ENCODE results near the gene RYR1. TPM values are rescaled to one million over a fixed set of nuclear protein-coding genes. Genes with fewer than 3 reads are reported as not detected.
"Not testable (repeated sequence)": the region's sequence is repeated elsewhere in the genome, so short reads cannot be mapped to it uniquely, and the experiment has no call there.

The RYR1 gene
- total RNA-seq, 1 donor from 2014 or later: 21.1 TPM

- no peak for DNase-seq
Observed at GRCh38 chr19:38400361-38400760, 33.1 kb upstream of the RYR1 start.

DNA sequence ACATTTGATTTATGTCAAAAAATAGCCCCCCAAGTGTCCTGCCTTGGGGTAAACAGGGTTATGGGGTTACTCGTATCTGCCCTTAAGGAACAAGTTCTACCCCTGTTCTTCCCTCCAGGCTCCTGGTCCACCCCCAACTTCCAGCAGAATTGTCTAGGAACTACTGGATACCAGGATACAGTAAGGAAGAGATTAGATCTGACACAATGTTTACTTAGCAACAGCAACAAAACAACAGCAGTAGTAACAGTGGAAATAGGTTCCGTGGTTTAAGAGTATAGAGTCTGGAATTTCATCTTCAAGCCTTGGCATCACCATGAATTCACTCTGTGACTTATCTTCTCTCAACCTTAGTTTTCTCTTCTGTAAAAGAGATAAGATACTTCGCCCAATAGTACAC, 32.3 kb upstream of the RYR1 start:
- no peak for DNase-seq

DNA sequence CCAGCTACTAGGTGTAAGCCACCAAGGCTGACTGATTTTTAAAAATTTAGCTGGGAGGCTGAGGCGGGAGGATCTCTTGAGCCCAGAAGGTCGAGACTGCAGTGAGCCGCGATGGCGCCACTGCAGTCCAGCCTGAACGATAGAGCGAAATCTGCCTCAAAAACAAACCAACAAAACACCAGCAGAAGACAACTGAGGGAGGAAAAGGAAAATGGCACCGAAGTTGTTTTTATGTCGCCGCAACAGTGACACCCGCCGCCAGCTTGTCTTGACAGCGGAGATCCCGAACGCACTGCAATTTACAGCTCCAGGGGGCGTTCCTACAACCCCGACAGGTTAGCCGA, 30.9 kb upstream of the RYR1 start:
- no peak for DNase-seq

- peak; percentile 97 for DNase-seq
Observed at GRCh38 chr19:38402967-38403674, 30.4 kb upstream of the RYR1 start, which contains the start of gene FAM98C. Gene FAM98C, plus strand, starts transcription at chr19:38403093. Its CDS starts 61 bp downstream, at chr19:38403154.

DNA sequence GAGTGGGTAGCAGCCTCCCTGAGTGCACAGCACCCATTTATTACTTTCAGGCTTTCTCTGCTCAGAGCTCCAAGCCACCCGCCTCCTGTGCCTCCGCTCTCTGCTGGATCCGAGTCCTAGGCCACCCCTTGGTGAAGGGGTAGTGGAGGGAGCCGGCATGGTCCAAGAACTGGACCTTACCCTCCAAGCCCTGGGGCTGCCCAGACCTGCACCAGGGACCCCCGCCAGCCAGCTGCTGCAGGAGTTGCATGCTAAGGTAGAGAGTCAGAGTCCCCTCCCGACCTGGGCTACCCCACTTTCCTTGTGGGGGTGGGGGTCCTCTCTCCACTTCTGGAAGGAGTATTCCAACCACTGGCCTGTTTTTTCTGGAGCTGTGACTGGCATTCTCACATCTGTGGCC, 28.6 kb upstream of the RYR1 start:
- DNase-seq: no peak

DNA sequence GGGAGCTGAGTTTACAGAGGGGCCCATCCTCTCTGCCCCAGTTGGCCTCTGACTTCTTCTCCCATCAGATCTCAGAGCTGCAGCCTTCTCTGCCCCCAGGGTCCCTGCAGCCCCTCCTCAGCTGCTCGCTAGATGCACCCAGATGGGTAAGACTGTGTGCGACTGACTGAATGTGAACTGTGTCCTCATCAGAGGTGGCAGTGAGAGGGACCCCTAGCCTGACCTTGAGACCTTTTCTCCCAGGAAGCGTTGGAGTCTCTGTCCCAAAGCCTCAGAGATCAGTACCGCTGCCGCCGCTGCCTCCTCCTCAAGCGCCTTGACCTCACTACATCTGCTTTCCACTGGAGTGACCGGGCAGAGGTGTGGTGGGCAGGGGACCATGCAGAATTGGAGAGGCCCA, 28.2 kb upstream of the RYR1 start:
- no peak for DNase-seq

GRCh38 chr19:38409631-38410133, 23.8 kb upstream of the RYR1 start:
- no peak for DNase-seq

DNA sequence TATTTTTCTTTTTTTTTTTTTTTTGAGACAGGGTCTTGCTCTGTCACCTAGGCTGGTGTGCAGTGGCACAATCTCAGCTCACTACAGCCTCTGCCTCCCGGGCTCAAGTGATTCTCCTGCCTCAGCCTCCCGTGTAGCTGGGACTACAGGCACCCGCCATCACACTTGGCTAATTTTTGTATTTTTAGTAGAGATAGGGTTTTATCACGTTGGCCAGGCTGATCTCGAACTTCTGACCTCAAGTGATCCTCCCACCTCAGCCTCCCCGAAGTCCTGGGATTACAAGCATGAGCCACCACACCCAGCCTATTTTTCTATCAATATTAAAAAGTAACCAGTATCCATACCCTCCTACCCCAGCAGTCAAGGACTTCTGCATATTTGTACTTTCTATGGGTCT, 23.1 kb upstream of the RYR1 start:
- DNase-seq: not testable (repeated sequence)

DNA sequence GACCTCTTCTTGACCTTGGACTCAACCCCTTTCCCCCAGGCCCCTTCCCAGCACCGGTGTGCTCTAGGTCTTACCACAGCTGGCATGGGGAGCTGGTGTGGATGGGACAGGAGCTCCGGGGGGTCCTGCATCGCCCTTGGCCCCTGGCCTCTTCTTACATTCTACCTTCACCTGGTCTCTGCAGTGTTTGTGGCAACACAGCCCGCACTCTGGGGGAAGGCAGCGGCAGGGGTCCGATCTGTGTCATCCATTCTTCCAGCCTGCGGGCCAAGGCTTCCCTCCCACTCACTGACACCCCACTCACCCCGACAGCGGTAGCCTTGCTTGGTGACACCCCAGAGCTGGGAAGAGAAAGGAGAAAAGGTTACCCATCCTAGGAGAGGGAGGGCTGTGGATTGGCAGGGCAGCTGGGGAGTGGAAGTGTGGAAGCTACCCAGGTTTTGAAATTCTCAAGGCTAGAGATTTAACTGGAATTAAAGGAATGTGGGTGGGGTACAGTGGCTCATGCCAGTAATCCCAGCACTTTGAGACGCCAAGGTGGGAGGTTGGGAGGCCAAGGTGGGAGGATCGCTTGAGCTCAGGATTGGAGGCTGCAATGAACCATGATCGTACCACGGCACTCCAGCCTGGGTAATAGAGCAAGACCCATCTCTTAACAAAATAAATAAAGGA, 22.3 kb upstream of the RYR1 start:
- DNase-seq: no peak

- DNase-seq: not testable (repeated sequence)
Observed at GRCh38 chr19:38411898-38412297, 21.6 kb upstream of the RYR1 start.

DNA sequence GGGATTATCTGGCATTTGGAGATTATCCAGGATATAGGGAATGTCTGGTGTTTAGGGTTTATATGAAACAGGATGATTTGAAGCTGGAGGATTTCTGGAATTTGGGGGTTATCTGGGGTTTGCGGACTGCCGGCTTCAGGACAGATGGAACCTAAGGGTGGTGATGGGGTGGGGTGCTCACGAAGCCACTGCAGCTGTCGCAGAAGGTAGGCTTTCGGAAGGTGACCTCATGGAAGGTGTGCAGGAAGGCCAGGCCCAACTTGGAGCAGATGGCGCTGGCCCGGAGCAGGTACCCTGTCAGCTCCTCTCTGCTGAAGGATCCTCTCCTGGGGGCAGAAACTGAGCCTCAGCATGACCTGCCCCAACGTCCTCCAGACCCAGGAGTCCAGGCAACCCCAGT, 21.0 kb upstream of the RYR1 start:
- DNase-seq: no peak

DNA sequence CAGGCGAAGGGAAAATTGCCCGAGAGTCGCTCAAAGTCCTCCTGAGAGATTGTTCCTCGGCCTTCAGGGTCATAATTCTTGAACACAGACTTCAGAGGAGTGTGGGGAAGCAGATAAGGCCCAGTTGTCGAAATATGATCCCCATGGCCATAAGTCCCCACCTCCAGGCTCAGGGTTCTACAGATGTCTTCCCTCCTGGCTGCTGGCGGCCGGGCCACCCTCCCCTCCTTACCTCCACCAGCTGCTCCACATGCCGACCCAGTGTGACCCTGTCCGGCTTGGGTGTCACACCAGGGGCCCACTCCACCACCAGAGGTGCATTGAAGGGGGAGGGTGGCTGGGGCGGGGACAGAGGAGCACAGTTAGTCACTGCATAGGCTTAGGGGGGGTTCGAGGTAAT, 20.5 kb upstream of the RYR1 start:
- no peak for DNase-seq

- no peak for DNase-seq
Observed at GRCh38 chr19:38413416-38413815, 20.1 kb upstream of the RYR1 start.

DNA sequence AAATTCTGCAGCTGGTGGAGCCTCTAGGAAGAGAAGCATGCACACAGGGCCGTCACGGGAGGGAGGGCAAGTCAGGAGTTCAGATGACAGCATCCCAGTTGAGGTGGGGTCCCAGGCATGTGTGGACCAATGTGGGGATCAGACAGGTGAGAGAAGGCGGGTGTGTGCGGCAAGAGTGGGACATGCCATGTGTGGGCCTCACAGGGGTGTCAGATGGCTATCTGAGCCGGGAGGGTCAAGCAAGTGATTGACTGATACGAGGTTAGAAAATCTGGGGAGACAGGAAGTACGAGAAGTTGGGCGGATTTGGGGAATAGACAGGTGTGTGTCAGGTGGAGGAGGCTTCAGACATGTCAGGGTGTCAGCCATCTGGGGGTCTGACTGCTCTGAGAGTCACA, 16.3 kb upstream of the RYR1 start:
- no peak for DNase-seq

DNA sequence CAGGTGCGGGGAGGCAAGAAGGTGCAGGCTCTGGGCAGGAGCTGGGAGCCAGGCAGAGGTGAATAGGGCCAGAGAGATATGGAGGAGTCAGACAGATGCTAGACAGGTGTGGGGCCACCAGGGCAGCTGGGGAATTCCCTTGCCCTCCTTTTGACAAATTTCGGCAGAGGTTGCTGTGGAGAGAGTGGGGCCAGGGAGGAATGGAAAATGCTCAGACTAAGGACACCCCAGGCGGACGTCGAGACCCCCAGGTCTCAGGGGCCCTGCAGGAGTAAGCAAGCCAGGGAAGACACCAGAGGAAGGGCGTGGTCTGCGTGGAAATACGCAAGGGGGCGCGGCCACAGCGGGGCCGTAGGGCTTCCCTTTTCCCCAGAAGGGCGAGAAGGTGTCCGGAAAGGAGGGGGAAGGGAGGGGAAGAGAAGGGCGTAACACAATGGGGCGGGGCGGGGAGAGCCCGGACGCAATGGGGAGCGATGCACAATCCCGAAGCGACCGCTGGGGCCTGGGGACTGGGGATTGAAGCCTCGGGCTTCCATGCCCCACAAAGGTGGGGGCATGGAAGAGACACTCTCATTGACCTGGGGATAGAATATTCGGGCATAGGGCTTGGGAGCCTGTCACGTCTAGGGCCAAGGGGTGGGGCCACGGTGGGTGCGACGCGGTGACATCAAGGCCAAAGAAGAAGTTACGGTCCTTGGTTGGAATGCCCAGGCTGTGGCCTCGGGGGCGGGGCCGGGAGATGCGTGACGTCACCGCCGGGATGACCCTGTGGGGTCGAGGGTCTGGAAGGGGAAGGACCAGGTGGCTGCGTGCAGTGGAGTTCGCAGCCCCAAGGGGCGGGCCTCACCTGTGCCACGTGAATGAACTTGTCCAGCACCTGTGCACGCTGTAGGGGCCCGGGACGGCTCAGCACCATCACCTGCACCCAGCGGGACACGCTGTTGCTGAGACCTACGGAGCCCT, 15.7 kb upstream of the RYR1 start:
- no peak for DNase-seq

DNA sequence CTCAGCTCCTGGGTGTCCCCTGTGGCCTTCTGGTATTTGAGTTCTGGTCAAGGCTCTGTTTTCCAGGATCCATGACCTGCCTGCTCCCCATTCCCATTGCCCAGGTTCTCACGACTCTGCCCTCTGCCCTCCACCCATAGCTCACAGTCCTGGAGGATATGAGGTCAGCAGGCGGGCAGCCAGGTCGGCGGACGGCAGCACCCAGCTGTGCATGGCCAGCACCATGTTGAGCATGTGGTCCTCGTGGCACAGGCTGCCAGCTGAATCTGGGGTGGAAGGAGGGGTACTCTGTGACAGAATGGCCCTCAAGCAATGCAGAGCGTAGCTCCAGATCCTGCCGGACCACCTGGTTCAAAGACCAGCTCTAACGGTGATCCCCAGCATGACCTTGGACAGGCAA, 12.6 kb upstream of the RYR1 start:
- DNase-seq: no peak

DNA sequence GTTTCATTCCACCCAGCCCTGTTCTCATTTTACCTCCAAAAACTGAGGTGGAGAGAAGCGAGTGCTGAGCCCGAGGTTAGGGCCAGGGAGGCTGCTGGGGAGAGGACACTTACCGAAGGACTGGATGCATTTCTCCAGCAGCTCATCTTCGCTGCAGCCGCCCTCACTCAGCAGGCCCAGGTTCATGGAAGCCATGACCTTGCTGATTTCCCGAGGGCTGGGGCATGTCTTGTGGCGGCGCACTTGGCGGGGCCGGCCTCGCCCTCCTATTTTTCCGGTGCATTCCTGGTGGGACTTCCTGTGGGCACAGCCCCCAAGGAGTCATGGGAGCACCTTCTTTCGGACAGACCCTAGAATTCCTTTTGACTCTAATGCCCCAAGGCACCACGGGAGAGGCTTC, 11.6 kb upstream of the RYR1 start:
- no peak for DNase-seq

- DNase-seq: no peak
Observed at GRCh38 chr19:38422438-38422837, 11.1 kb upstream of the RYR1 start.

DNA sequence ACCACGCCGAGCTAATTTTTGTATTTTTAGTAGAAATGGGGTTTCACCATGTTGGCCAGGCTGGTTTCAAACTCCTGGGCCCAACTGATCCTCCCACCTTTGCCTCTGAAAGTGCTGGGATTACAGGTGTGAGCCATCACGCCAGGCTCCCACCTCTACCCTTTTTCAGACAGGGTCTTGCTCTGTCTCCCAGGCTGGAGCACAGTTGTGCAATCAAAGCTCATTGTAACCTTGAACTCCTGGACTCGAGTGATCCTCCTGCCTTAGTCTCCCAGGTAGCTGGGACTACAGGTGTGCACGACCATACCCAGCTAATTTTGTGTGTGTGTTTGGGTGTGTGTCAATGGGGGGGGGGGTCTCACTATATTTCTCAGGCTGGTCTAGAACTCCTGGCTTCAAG, 9.2 kb upstream of the RYR1 start:
- no peak for DNase-seq

DNA sequence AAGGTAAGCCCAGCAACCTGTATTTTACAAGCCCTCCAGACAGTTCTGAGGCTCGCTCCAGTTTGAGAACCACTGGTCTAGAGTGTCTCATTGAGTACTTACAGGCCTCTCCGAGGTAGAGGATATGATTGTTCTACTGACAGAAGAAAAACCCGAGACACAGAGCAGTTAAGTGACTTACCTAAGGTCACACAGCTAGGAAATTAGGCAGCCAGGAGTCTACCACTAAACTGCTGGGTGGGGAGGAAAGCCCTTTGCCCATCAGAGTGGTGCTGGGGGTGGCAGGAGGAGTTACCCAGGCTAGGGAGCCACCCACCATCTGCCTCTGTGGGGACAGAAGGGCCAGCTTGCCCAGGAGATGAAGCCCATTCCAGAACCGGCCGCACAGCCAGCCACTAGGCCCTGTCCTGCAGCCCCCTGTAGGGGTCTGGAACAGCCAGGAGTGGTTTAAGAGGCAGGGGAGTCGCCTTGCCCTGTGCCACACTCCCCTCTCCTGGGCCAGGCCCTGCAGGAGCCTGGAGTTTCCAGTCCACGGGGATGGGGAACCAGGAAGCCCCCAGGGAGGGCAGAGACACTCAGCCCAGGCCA, 8.2 kb upstream of the RYR1 start:
- DNase-seq: no peak

GRCh38 chr19:38425810-38426466, 7.6 kb upstream of the RYR1 start, which contains the start of gene RASGRP4:
Gene RASGRP4, minus strand, starts transcription at chr19:38426219. Its CDS starts 128 bp downstream, at chr19:38426091.
- DNase-seq: no peak

All from skin of body (tissue), 2 donors.